NCI-H510A (cell line): ENCODE data around the gene TNFRSF6B.
"Not testable (repeated sequence)": the region's sequence is repeated elsewhere in the genome, so short reads cannot be mapped to it uniquely, and the experiment has no call there.

Source experiments
- DNase-seq: peaks from one replicate; lab custom pipeline; 2025; lab: John Stamatoyannopoulos, UW

Gene TNFRSF6B

DNA sequence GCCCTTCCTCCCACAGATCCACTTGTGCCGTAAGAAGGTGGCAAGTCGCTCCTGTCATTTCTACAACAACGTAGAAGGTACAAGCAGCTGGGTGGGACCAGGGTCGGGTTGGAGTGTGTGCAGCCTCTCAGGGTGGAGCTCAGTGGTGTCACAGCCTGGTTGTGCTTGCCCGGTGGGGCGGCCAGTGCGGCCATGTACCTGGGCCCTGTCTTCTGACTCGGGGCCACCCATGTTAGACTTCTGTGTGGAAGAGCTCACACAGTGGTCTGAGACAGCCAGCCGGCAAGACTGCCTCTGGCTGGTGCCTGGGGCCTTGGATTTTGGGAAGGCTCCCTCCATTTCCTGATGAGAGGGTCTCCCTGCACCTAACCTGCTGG lies 33.7 kb upstream of the TNFRSF6B start:
- no peak for DNase-seq

DNA sequence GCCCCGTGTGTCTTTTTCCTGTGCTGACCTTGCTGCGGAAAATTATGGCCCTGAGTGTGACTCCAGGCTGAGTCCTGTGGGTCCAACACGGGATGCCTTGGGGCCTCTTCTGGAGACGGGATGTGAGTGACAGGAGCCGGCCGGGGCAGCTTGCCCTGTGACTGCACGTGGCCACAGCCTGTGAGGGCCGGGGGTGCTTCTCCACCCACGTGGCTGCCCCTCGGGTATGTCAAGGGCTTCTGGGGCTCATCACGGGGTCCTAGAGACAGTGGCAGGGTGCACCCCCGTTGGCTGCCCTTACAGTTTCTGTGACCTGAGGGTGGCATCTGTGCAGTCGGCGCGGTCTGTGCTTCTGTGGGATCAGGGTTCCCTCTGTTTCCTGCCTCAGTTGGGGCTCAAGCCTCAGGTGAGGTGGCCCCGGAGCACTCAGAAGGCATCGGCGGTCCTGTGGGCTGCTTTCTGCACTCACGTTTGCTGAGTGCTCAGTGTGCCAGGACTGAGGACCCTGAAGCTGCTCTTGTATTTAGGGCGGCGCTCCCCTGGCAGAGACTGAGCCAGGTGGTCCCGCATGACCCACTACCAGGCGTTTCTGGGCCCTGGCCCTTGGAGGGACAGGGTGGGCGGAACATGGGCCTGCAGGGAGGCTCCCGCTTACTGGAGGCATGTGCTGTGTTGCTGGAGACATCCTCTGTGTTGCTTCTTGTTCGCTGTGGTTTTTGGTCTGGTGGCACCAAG lies 33.0 kb upstream of the TNFRSF6B start:
- DNase-seq: no peak

DNA sequence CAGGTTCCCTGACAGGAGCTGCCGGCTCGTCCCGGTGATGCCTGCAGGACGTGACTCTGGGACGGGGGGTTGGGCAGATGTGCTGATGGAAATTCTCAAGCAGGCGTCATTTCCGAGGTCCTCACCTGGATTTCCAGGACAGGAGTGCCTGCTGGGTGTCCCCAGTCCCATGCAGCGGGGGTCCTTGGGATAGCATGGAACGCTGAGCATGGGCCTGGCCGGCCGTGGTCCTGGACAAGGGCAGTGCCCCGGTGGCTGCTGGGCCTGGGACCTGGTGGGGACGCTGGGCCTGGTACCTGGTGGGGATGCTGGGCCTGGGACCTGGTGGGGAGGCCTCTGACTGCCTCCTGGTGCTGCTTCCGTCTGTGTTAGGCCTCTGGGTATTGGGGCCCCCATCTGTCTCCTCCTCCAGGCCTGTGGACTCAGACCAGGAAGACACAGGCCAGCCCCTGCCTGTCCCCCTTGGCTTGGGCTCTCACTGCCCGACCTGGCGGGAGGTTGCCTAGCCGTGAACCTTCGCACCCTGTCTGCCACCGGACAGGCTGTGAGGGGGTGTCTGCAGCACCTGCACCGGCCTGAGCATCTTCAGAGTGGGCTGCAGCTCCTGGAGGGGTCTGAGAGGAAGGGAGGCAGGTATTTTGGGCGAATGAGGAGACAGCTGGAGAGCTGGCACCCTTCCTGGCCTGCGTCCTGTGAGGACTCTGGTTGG lies 32.2 kb upstream of the TNFRSF6B start:
- DNase-seq: no peak

DNA sequence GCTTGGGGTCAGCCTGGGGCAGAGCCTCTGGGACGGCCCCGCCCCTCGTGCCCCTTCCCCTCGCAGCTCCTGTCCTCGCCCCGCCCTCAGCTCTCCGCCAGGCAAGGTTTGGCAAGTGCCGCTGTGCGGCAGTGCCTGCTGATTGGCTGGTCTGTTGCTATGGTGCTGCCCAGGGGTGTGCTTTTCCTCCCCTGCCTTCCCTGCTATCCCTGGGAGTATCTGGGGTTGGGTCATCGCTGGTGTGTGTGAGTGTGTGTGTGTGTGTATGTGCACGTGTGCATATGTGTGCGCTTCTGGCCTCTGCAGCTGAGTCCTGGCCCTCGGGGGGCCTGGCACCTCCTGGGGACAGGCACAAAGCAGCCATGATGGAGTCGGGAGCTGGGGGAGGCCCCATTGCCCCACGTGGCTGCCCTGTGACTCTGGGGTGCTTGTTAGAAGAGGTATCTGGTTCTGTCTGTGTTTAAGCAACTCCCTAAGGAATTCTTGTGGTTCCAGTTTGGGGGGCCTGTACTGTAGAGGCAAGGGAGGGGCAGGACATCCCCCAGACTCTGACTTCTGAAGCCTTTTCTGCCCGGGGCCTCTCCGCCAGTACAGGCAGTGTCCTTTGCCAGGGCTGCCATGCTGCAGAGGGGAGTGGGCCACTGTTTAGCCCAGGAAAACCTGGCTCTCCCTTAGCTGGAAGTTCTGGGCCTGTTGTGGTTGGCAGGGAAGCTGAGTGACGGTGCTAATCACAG lies 31.4 kb upstream of the TNFRSF6B start:
- no peak for DNase-seq

GRCh38 chr20:63665708-63666107 lies 30.7 kb upstream of the TNFRSF6B start:
- no peak for DNase-seq

DNA sequence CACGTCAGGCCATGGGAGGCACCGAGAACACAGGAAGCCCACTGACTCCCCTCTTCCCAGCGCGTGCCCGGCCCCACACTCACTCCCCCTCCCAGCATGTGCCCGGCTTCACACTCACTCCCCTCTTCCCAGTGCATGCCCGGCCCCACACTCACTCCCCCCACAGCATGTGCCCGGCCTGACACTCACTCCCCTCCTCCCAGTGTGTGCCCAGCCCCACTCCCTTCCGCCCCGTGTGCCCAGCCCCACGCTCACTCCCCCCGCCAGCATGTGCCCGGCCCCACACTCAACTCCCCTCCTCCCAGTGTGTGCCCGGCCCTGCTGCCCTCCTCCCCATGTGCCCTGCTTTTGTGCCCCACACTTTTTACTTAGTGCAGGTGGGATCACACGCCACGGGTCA lies 28.6 kb upstream of the TNFRSF6B start:
- DNase-seq: no peak

DNA sequence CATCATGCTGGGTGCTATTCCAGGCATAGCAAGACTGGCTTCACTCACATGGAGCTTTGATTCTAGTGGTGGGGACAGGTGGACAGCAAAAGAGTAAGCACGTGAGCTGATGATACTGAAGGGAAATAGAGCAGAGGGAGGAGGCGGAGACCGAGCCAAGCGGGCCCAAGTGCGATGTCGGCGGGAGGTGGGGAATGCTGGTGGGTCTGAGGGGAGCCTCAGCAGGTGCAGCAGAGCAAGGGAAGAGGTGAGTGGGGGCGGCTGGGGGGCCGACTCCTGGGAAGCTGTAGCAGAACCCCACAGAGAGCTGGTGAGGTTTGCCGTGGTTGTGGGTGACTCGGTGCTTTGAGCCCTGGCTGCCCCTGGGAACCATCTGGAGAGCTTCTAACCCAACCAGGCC lies 28.1 kb upstream of the TNFRSF6B start:
- no peak for DNase-seq

GRCh38 chr20:63671695-63672094 lies 24.8 kb upstream of the TNFRSF6B start:
- DNase-seq: not testable (repeated sequence)

GRCh38 chr20:63672666-63673065 lies 23.8 kb upstream of the TNFRSF6B start:
- DNase-seq: no peak

DNA sequence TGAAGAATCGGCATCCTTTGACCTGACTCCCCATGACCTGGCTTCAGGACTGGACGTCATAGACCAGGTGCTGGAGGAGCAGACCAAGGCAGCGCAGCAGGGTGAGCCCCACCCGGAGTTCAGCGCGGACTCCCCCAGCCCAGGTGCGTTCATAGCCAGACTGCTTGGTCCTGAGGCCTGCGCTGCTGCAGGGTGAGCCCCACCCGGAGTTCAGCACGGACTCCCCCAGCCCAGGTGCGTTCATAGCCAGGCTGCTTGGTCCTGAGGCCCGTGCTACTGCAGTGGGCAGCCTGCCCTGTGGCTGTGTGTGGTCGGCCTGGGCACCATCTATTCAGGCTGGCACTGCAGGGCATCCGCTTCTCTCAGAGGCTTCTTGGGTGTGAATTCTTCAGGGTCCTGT lies 22.5 kb upstream of the TNFRSF6B start:
- no peak for DNase-seq

- no peak for DNase-seq
Measured at GRCh38 chr20:63675681-63676368, 20.6 kb upstream of the TNFRSF6B start.

GRCh38 chr20:63678071-63678470 lies 18.4 kb upstream of the TNFRSF6B start:
- no peak for DNase-seq

DNA sequence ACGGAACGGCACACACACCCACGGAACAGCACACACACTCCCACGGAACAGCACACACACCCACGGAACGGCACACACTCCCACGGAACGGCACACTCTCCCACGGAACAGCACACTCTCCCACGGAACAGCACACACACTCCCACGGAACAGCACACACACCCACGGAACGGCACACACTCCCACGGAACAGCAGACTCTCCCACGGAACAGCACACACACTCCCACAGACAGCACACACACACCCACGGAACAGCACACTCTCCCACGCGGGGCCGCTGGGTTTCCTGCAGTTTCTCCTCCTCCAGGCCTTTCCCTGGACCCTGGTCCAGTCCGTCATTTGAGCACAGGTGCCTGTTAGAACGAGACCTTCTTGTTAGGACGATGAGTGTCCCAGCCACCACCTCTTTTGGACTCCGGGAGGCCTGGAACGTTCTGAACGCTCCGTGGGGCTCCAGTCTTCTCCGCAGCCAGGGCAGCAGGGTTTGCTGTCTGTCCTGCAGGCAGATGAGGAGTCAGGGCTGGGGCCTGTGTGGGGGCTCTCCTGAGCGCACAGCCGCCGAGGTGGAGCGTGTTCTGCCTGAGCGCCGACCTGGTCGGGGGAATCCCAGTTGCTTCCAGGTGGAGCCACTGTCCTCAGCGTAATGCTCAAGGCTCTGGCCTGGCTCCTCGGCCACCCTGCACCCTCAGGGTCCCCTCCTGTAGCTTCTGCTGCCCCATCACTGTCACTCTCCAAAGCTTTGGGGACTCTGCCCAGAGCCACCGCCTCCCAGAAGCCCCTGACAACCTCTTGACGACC lies 17.6 kb upstream of the TNFRSF6B start:
- no peak for DNase-seq

DNA sequence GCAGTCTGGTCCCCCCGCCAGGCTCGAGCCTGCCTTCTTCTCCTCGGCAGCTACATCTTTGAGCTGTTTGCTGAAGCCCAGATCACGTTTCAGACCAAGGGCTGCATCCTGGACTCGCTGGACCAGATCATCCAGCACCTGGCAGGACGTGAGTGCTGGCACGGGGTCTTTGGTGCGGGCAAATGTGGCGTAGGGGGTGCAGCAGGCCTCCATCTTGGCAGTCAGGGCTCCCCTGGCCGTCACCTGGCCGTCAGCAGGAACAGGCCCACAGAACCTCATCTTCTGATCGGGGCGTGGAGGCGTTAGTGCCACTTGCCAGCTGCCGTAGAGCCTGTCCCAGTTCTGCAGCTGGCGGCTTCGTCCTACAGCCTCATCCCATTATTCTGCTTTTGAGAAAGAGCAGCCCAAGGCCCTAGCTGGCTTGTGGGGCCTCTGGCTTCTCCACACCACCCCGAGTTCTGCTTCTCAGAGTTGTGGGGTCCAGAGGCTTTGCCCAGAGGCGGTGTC lies 16.6 kb upstream of the TNFRSF6B start:
- DNase-seq: no peak

DNA sequence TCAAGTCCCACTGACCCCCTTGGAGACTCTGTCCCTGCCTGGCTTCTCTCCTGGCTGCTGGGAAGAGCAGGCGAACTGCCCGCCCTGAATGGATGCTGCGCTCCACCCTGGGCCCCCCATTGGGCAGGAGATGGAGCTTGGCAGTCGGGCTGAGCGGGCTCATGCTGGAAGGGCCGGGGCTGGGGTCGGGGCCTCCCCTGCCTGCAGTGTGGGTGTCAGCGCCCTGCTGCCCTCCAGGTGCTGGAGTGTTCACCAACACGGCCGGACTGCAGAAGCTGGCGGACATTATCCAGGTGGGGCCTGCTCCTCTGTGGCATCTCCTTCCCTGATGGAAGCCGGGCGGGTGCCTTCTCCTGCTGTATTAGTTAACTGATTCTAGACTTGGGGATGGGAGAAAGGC lies 16.0 kb upstream of the TNFRSF6B start:
- no peak for DNase-seq

- DNase-seq: no peak
Measured at GRCh38 chr20:63680857-63681608, 15.4 kb upstream of the TNFRSF6B start.

DNA sequence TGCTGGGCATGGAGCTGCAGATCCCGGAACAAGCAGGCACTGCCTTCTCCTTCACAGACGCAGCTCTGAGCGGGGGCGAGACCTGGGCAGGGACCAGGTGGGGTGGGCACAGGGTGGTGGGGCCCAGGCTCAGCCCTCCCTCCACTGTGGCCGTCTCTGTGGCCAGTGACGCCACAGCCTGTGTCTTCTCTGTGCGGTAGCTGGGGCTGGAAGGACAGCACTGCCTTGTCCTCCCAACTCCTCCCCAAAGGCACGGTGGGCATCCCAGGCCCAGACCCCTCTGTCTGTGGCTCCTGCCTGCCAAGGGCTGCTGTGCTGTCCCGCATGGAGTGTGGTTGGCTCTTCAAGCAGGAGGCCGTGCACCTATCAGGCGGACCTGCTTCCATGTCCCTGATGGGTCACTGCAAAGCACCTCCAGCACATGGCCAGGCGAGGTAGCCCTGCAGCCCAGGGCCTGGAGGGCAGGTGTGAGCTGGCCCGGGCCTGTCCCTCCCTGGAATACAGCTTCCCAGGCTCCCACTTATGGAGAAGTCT lies 14.8 kb upstream of the TNFRSF6B start:
- no peak for DNase-seq

GRCh38 chr20:63682384-63683139 lies 13.9 kb upstream of the TNFRSF6B start:
- no peak for DNase-seq

DNA sequence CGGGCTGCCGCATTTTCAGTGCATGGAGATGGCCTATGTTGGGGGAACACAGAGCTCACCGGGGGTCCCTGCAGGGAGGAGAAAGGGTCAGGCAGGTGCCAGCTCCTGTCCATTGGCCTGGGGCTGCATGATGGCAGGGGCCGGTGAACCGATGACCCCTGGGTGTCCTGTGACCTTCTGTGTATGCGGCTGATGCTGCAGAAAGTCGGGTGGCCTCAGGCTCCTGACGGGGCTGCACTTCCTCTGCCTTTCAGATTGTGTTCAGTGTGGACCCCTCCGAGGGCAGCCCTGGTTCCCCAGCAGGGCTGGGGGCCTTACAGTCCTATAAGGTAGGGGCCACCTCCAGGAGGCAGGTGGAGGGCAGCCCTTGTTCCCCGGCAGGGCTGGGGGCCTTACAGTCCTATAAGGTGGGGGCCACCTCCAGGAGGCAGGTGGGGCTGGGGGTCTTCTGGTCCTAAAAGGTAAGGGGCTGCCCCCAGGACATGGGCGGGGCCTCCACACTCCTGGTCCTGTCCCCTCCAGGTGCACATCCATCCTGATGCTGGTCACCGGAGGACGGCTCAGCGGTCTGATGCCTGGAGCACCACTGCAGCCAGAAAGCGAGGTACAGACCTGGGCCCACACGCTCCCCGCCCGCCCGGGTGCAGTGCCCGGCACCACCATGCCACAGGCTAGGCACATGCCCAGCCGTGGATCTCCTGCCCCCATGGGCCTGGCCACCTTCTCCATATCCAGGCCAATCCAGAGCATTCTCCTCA lies 11.0 kb upstream of the TNFRSF6B start:
- DNase-seq: no peak
